Measurements from ENCODE around the gene DNM3. TPM values are rescaled to one million over a fixed set of nuclear protein-coding genes. Genes with fewer than 3 reads are reported as not detected.

Gene DNM3
- total and polyA plus RNA-seq, 2 of the 8 experiments (the other 6 are each of a cell fraction or from before 2014, with no cell fraction given), result 2.0 to 8.5 TPM

DNA sequence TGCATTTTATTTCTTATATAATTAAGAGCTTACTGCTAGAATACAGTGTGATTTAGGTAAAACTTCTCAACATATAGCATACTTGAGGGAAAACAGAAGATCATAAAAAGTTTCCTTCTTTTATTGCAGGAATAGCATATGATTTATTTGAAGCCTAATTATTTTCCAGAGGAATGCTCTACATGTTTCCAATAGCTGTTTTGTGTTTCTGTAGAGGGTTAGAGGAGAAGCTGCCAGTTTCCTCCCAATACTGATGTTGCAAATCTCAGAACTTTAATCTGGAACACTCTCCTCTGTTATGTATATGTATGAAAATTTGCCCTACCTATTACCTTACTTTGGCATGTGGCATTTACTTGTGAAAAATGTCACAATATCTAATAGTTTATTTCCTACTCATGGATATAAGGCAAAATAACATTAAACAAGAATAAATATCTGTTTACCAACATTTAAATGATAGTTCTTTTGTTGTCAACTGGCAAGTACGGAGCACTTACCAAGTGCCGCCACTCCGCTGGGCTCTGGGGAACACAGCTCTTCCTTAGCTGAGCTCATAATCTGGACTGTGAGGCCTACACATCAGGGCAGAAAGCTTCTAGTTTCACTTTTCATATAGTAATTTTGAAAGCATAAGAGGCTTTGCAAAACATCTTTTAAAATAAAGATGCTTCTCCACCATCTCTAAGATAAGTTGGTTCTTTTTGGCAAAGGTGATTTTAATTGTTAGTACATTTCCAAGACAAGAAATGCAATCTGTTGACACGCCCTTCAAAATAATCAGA, 339.4 kb downstream of the DNM3 start (continued):
- no peak for TF ChIP-seq SAP30 (IDR thresholded peaks at IDR 0.05; ENCODE audit: insufficient read depth, insufficient replicate concordance, low read length)
- no peak for TF ChIP-seq ZNF274 (IDR thresholded peaks at IDR 0.05; ENCODE audit: borderline replicate concordance, extremely low read depth, low read length)
- TF ChIP-seq SRF (IDR thresholded peaks at IDR 0.05; ENCODE audit: low read depth, low read length), result no peak
- no peak for TF ChIP-seq TEAD4 (IDR thresholded peaks at IDR 0.05; ENCODE audit: low read depth, low read length)
- TF ChIP-seq CBX5 (IDR thresholded peaks at IDR 0.05; ENCODE audit: low read depth, low read length), result no peak
- TF ChIP-seq CHD1 (IDR thresholded peaks at IDR 0.05; ENCODE audit: low read depth, low read length), result no peak
- TF ChIP-seq JUN (IDR thresholded peaks at IDR 0.05; ENCODE audit: low read depth, low read length), result no peak
- no peak for TF ChIP-seq SP4 (IDR thresholded peaks at IDR 0.05; ENCODE audit: low read length)
- no peak for TF ChIP-seq KDM1A (IDR thresholded peaks at IDR 0.05; ENCODE audit: borderline replicate concordance, low read length)

Data from H1 (cell line).